ENCODE measurements around the gene DTHD1. TPM values are rescaled to one million over a fixed set of nuclear protein-coding genes. Genes with fewer than 3 reads are reported as not detected.

Gene DTHD1
- total and polyA plus RNA-seq, 8 donors: 1.2 TPM; not detected in 7

DNA sequence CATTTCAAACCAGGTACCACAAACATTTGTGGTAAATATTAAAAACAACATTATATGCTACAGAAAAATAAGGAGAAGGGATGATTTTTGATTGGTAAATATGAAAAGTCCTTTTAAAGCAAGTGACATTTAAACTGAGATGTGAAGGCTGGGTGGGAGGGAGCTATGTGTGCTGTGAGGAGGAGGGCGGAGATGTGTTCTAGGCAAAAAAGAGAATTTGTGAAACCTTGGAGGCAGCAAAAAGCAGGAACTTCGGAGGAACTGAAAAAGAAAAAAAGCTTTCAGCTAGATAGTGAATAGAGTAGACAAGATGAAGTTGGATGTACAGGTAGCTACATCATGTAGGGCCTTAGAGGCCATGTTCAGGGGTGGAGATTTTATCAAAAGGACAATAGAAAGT is 27.0 kb upstream of the DTHD1 start:
- intact Hi-C loops (cut with DNase I; ENCODE audit: low total_unique reads): no loop called here
- DNase-seq: no peak
- Histone ChIP-seq H3K4me3 (no peak overlapping the region), H3K36me3 (no peaks in the 10 kb centered on the region), H3K27me3 (no peaks in the 10 kb centered on the region), H3K27ac (no peak overlapping the region), H3K9me3 (no peaks in the 10 kb centered on the region), H3K4me1 (peaks cover 0 to 6% (median 0%) of the 10 kb centered on the region in 4 donors)
- WGBS, 5 donors: 75 to 86% (median 81%) methylated on average over 2 of the region's 2 CpGs
- TF ChIP-seq EP300 (IDR thresholded peaks at IDR 0.05): no peak

DNA sequence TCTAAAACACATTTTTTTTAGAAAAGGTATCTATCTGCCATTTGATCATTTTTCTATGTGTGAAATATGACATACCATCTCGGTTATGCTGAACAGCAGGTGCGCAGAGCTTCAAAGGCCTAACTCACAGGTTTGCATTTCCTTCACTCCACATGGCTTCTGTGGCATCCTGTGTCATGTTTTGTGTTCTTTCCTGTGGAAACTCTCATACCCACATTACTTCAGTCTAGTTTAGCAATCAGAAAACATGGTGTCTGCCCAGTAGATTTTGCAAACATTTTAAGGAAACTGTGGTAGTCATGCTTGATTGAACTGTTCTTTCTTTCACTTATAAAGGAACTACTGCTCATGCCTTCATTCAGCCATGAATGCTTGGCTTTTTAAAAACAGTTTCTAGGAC is 25.8 kb upstream of the DTHD1 start:
- H3K27ac ChIP-seq: peak overlapping the region in 1 of 5 donors; percentile 15
- DNase-seq: peak in 1 of 2 donors; percentile 73
- H3K36me3 ChIP-seq: no peaks in the 10 kb centered on the region
- TF ChIP-seq POLR2A (IDR thresholded peaks at IDR 0.05) (no peak), POLR2AphosphoS5 (IDR thresholded peaks at IDR 0.05) (peak in 2 of 3 donors; percentile 10 to 27)
- intact Hi-C loops (cut with DNase I; ENCODE audit: low total_unique reads): no loop called here
- WGBS, 5 donors: 62 to 77% (median 76%) methylated on average over 2 of the region's 2 CpGs
- H3K27me3 ChIP-seq: no peaks in the 10 kb centered on the region
- H3K4me3 ChIP-seq: no peak overlapping the region
- no peaks in the 10 kb centered on the region for H3K4me1 ChIP-seq
- no peaks in the 10 kb centered on the region for H3K9me3 ChIP-seq

DNA sequence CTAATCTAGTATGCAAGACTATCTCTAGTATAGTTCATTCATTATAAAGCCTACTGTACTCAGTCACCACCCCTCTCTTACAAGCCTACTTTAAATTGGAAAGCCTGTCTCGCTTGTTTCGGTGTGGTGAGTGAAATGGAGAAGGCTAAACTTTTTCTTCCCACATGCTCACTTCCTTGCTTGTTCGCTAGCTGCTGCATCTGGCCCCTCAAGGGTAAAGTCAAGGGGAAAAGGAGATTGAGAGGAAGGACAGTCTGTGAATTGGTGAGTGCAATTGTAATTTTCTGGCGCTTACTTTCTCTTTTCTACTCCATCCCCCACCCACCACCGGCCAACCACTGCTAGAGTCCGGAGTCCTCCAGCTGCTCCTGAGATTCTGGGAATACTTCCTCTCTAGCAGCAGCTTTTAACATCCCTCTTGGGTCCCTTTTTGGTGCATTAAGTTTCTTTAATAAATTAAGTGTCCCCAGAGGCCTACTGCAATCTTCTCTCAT is 25.0 kb upstream of the DTHD1 start:
- DNase-seq: peak in 1 of 2 donors; percentile 17
- TF ChIP-seq EP300 (IDR thresholded peaks at IDR 0.05) (no peak), POLR2AphosphoS5 (IDR thresholded peaks at IDR 0.05) (no peak)
- Histone ChIP-seq H3K4me3 (no peak overlapping the region), H3K4me1 (no peaks in the 10 kb centered on the region), H3K27ac (peak overlapping the region in 1 of 5 donors; percentile 38), H3K9me3 (no peaks in the 10 kb centered on the region), H3K27me3 (no peaks in the 10 kb centered on the region), H3K36me3 (no peaks in the 10 kb centered on the region)
- 57 to 69% (median 64%) methylated on average over 6 of the region's 6 CpGs for WGBS, 5 donors
- intact Hi-C loops (cut with DNase I; ENCODE audit: low total_unique reads): no loop called here

DNA sequence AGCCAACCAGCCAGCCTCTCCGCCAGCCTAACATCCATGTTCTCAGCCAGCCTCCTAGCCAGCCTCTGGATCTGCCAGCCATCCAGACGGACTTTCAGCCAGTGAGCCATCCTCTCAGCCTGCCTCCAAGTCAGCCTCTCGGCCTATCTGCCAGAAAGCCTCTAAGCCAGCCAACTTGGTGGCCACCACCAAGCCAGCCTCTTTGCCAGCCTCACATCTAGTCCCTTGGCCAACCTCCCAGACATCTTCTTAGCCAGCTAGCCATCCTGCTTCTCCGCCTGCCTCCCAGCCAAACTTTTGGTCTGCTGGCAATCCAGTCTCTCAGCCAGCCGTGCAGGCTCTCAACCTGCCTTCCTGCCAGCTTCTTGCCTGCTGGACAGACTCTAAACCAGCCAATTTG is 20.7 kb upstream of the DTHD1 start:
- no peak for DNase-seq
- WGBS, 5 donors: 84 to 89% (median 85%) methylated on average over 5 of the region's 5 CpGs
- Histone ChIP-seq H3K27me3 (no peaks in the 10 kb centered on the region), H3K4me3 (no peak overlapping the region), H3K27ac (no peak overlapping the region), H3K4me1 (no peaks in the 10 kb centered on the region), H3K9me3 (no peaks in the 10 kb centered on the region), H3K36me3 (no peaks in the 10 kb centered on the region)
- intact Hi-C loops (cut with DNase I; ENCODE audit: low total_unique reads): no loop called here
- TF ChIP-seq CTCF (IDR thresholded peaks at IDR 0.05): no peak
- no peak for TF ChIP-seq POLR2AphosphoS5 (IDR thresholded peaks at IDR 0.05)
- TF ChIP-seq EP300 (IDR thresholded peaks at IDR 0.05): no peak
- TF ChIP-seq POLR2A (IDR thresholded peaks at IDR 0.05): no peak

- intact Hi-C loops (cut with DNase I; ENCODE audit: low total_unique reads): no loop called here
- Histone ChIP-seq H3K36me3 (no peaks in the 10 kb centered on the region), H3K4me1 (no peaks in the 10 kb centered on the region), H3K27ac (no peak overlapping the region), H3K27me3 (no peaks in the 10 kb centered on the region), H3K4me3 (no peak overlapping the region), H3K9me3 (no peaks in the 10 kb centered on the region)
- no peak for DNase-seq
- no peak for TF ChIP-seq EP300 (IDR thresholded peaks at IDR 0.05)
- TF ChIP-seq CTCF (IDR thresholded peaks at IDR 0.05): no peak
- no peak for TF ChIP-seq POLR2A (IDR thresholded peaks at IDR 0.05)
- TF ChIP-seq POLR2AphosphoS5 (IDR thresholded peaks at IDR 0.05): no peak
- 85 to 97% (median 95%) methylated on average over 2 of the region's 2 CpGs for WGBS, 5 donors
These were observed 17.1 kb upstream of the DTHD1 start for GRCh38 chr4:36264207-36264826.

Data from stomach (tissue), 9 donors.